ENCODE results near the gene NCOR2.
"Not testable (repeated sequence)": the region's sequence is repeated elsewhere in the genome, so short reads cannot be mapped to it uniquely, and the experiment has no call there.

Gene NCOR2

GRCh38 chr12:124592481-124593160 is 25.2 kb upstream of the NCOR2 start:
- 0 out of 2 replicates have a peak, but pooled peaks cover 5% of the 10 kb centered on the region for H3K27me3 ChIP-seq (ENCODE audit: low read depth)
- H3K9me3 ChIP-seq, result no peaks in the 10 kb centered on the region
- DNase-seq (ENCODE audit: low spot score in 2 of 2), result no peak
- no peaks in the 10 kb centered on the region for H3K4me1 ChIP-seq
- in situ Hi-C loops (cut with MboI; ENCODE audit: low sequenced_read_pairs), result no loop called here
- no peaks in the 10 kb centered on the region for H3K36me3 ChIP-seq (replicated peaks)
- no peak overlapping the region for H3K4me3 ChIP-seq

GRCh38 chr12:124592050-124592449 is 24.6 kb upstream of the NCOR2 start:
- in situ Hi-C loops (cut with MboI; ENCODE audit: low sequenced_read_pairs), result no loop called here
- Histone ChIP-seq H3K9me3 (no peaks in the 10 kb centered on the region), H3K27me3 (ENCODE audit: low read depth) (0 out of 2 replicates have a peak, but pooled peaks cover 5% of the 10 kb centered on the region), H3K4me3 (no peak overlapping the region), H3K36me3 (replicated peaks) (no peaks in the 10 kb centered on the region), H3K4me1 (no peaks in the 10 kb centered on the region)
- no peak for DNase-seq (ENCODE audit: low spot score in 2 of 2)

- Histone ChIP-seq H3K9me3 (no peaks in the 10 kb centered on the region), H3K27me3 (ENCODE audit: low read depth) (0 out of 2 replicates have a peak, but pooled peaks cover 5% of the 10 kb centered on the region), H3K4me3 (no peak overlapping the region), H3K4me1 (no peaks in the 10 kb centered on the region), H3K36me3 (replicated peaks) (no peaks in the 10 kb centered on the region)
- no peak for DNase-seq (ENCODE audit: low spot score in 2 of 2)
- in situ Hi-C loops (cut with MboI; ENCODE audit: low sequenced_read_pairs), result no loop called here
Observed at GRCh38 chr12:124590447-124590846, 23.0 kb upstream of the NCOR2 start.

GRCh38 chr12:124588751-124589267 is 21.4 kb upstream of the NCOR2 start:
- no peaks in the 10 kb centered on the region for H3K4me1 ChIP-seq
- in situ Hi-C loops (cut with MboI; ENCODE audit: low sequenced_read_pairs), result no loop called here
- H3K9me3 ChIP-seq, result no peaks in the 10 kb centered on the region
- no peak overlapping the region for H3K4me3 ChIP-seq
- 0 out of 2 replicates have a peak, but pooled peaks cover 5% of the 10 kb centered on the region for H3K27me3 ChIP-seq (ENCODE audit: low read depth)
- H3K36me3 ChIP-seq (replicated peaks), result no peaks in the 10 kb centered on the region
- no peak for DNase-seq (ENCODE audit: low spot score in 2 of 2)

- H3K27me3 ChIP-seq (ENCODE audit: low read depth), result 0 out of 2 replicates have a peak, but pooled peaks cover 5% of the 10 kb centered on the region
- no peak for DNase-seq (ENCODE audit: low spot score in 2 of 2)
- no peaks in the 10 kb centered on the region for H3K9me3 ChIP-seq
- H3K36me3 ChIP-seq (replicated peaks), result no peaks in the 10 kb centered on the region
- H3K4me3 ChIP-seq, result no peak overlapping the region
- in situ Hi-C loops (cut with MboI; ENCODE audit: low sequenced_read_pairs), result no loop called here
- H3K4me1 ChIP-seq, result no peaks in the 10 kb centered on the region
Observed at GRCh38 chr12:124588018-124588634, 20.7 kb upstream of the NCOR2 start.

- H3K4me1 ChIP-seq, result no peaks in the 10 kb centered on the region
- 0 out of 2 replicates have a peak, but pooled peaks cover 5% of the 10 kb centered on the region for H3K27me3 ChIP-seq (ENCODE audit: low read depth)
- H3K9me3 ChIP-seq, result no peaks in the 10 kb centered on the region
- in situ Hi-C loops (cut with MboI; ENCODE audit: low sequenced_read_pairs), result no loop called here
- no peaks in the 10 kb centered on the region for H3K36me3 ChIP-seq (replicated peaks)
- H3K4me3 ChIP-seq, result no peak overlapping the region
- DNase-seq (ENCODE audit: low spot score in 2 of 2), result no peak
Observed at GRCh38 chr12:124586756-124587155, 19.3 kb upstream of the NCOR2 start.

DNA sequence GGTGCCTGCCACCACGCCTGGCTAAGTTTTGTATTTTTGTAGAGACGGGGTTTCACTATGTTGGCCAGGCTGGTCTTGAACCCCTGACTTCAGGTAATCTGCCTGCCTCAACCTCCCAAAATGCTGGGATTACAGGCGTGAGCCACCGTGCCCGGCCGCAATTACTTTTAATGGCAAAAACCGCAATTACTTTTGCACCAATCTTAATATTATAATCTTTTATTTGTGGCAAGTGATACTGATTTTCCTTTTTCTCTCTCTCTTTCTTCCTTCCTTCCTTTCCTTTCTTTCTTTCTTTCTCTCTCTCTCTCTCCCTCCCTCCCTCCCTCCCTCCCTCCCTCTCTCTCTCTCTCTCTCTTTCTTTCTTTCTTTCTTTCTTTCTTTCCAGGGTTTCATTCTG is 17.1 kb upstream of the NCOR2 start:
- H3K9me3 ChIP-seq; H3K4me1 ChIP-seq; in situ Hi-C loops (cut with MboI; ENCODE audit: low sequenced_read_pairs); H3K4me3 ChIP-seq; DNase-seq (ENCODE audit: low spot score in 2 of 2); H3K36me3 ChIP-seq (replicated peaks); H3K27me3 ChIP-seq (ENCODE audit: low read depth): not testable (repeated sequence)

- in situ Hi-C loops (cut with MboI; ENCODE audit: low sequenced_read_pairs), result no loop called here
Observed at GRCh38 chr12:124583854-124584253, 16.4 kb upstream of the NCOR2 start.

DNA sequence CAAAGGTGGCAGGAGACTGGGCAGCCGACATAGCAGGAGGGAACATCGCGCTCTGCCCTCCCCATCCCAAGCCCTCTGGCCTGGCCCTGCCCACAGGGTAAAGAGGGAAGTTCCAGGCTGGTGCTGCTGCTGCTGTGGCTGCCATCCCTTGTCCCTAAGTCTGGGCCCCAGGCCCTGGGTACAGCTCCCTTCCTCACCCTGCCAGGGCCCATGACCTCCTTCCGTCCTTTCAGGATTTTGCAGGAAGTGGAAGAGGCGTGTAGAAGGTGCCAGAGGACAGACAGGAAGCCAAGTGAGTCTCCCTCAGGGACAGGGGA is 14.7 kb upstream of the NCOR2 start:
- in situ Hi-C loops (cut with MboI; ENCODE audit: low sequenced_read_pairs), result no loop called here
- H3K9me3 ChIP-seq, result no peaks in the 10 kb centered on the region
- no peaks in the 10 kb centered on the region for H3K4me1 ChIP-seq
- H3K4me3 ChIP-seq, result no peak overlapping the region
- no peaks in the 10 kb centered on the region for H3K27me3 ChIP-seq (ENCODE audit: low read depth)
- H3K36me3 ChIP-seq (replicated peaks), result no peaks in the 10 kb centered on the region
- no peak for DNase-seq (ENCODE audit: low spot score in 2 of 2)

More at GRCh38 chr12:124583854-124584253, 16.4 kb upstream of the NCOR2 start:
- H3K4me1 ChIP-seq, result no peaks in the 10 kb centered on the region
- H3K4me3 ChIP-seq, result no peak overlapping the region
- no peaks in the 10 kb centered on the region for H3K36me3 ChIP-seq (replicated peaks)
- H3K9me3 ChIP-seq, result no peaks in the 10 kb centered on the region
- H3K27me3 ChIP-seq (ENCODE audit: low read depth), result 0 out of 2 replicates have a peak, but pooled peaks cover 4% of the 10 kb centered on the region
- no peak for DNase-seq (ENCODE audit: low spot score in 2 of 2)

- no peak for DNase-seq (ENCODE audit: low spot score in 2 of 2)
- Histone ChIP-seq H3K4me3 (no peak overlapping the region), H3K36me3 (replicated peaks) (no peaks in the 10 kb centered on the region), H3K4me1 (no peaks in the 10 kb centered on the region), H3K9me3 (no peaks in the 10 kb centered on the region), H3K27me3 (ENCODE audit: low read depth) (no peaks in the 10 kb centered on the region)
- in situ Hi-C loops (cut with MboI; ENCODE audit: low sequenced_read_pairs), result no loop called here
Observed at GRCh38 chr12:124581307-124582107, 14.1 kb upstream of the NCOR2 start.

GRCh38 chr12:124579921-124580517 is 12.6 kb upstream of the NCOR2 start:
- H3K36me3 ChIP-seq (replicated peaks), result no peaks in the 10 kb centered on the region
- in situ Hi-C loops (cut with MboI; ENCODE audit: low sequenced_read_pairs), result no loop called here
- H3K27me3 ChIP-seq (ENCODE audit: low read depth), result no peaks in the 10 kb centered on the region
- no peaks in the 10 kb centered on the region for H3K9me3 ChIP-seq
- H3K4me3 ChIP-seq, result no peak overlapping the region
- H3K4me1 ChIP-seq, result no peaks in the 10 kb centered on the region
- no peak for DNase-seq (ENCODE audit: low spot score in 2 of 2)

- in situ Hi-C loops (cut with MboI; ENCODE audit: low sequenced_read_pairs), result no loop called here
- Histone ChIP-seq H3K4me1 (no peaks in the 10 kb centered on the region), H3K36me3 (replicated peaks) (no peaks in the 10 kb centered on the region), H3K9me3 (no peaks in the 10 kb centered on the region), H3K27me3 (ENCODE audit: low read depth) (no peaks in the 10 kb centered on the region), H3K4me3 (no peak overlapping the region)
- no peak for DNase-seq (ENCODE audit: low spot score in 2 of 2)
Observed at GRCh38 chr12:124578854-124579253, 11.4 kb upstream of the NCOR2 start.

DNA sequence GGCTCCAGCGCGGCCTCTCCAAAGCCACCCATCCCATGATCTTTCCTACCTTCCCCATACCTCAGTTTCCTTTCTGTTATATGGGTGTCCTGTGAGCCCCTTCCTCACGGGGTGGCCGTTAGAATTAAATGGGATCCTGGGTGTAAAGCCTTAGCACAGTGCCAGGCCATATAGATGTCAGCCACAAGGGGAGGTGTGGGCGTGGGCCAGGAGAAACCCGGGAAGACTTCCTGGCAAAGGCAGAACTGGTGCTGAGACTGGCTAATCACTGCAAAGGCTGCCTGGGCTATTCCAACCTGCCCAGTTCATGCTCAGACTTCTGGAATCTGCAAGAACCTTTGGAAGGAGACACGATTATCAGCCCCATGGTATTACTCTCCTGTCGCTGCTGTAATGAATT is 11.0 kb upstream of the NCOR2 start:
- H3K4me3 ChIP-seq, result no peak overlapping the region
- no peaks in the 10 kb centered on the region for H3K27me3 ChIP-seq (ENCODE audit: low read depth)
- no peak for DNase-seq (ENCODE audit: low spot score in 2 of 2)
- no peaks in the 10 kb centered on the region for H3K36me3 ChIP-seq (replicated peaks)
- H3K4me1 ChIP-seq, result no peaks in the 10 kb centered on the region
- H3K9me3 ChIP-seq, result no peaks in the 10 kb centered on the region
- in situ Hi-C loops (cut with MboI; ENCODE audit: low sequenced_read_pairs), result no loop called here

All from HAP-1 (cell line).